Stimulated activated CD4-positive, alpha-beta T cell treated with anti-CD3 and anti-CD28 coated beads, Interleukin-1b, Interleukin-23, amount 100 ng/mL, for 1 hour (primary cell): ENCODE results near the gene SNRNP200.

ENCODE experiments used
- DNase-seq, 2 donors: peaks; one replicate each; pipeline ENCODE4 v3.0.0-alpha.2; 2020; ENCODE audit warnings: low read depth in 2 of 2

SNRNP200 gene

DNA sequence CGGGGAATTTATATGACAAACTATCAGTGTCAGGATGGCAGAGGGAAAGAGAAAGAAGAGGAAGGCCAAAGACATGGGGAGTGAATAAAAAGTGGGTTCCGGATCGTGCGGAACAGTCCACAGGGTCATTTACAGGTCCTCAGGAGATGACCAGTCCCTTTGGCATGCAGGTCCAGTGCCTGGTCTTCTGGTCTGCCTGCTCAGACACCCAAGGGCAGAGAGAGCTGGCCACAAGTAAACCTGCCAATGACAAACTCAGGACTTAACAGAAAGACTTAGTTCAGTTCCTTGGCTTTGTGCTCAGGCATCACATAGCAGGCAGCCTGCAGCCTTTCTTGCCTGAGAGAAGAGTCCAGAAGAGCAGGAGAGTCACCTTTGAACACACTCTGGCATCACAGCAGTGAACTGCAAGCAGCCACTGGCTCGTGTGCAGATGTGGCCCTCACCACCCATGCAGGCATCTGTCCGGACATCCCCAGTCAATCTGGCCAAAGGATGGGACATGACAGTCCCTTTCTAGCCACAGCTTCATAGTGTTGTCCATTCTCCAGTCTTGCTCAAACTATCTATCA lies 53.5 kb downstream of the SNRNP200 start:
- DNase-seq: no peak

DNA sequence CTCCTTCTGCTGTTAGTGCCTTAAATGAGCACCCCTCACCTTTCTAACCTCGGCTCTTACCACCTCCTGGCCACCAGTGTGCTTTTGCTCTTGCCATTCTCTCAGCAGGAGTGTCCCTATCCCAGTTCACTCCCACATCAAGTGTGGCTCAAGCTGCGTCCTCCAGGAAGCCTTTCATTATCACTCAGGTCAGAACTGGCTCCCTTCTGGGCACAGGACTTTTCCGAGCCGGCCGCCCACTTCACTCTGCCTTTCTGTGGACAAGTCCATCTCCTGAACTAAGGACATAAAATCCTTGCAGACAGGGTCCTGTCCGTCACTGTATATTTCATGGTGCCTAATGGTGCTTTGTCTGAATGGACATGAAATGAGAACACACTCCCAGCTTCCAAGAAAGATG lies 55.2 kb downstream of the SNRNP200 start:
- DNase-seq: no peak

DNA sequence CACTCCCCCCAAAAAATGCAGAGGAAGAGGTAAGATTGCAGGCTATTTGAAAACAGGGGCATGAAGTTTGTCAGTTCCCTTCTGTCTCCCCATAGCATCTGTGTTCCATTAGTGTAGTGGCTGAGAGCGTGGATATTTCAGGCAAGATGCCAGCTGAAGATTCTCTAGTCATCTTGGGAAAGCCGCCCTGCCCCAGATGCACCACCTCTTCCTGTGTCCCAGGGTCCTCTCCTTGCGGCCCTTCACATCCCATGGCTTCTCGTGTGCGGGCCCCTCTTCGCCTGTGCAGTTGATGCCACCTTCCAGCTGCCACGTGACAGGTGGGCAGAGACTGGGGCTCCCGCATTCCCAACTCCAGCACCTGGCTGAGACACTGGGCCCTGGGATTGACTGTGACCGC lies 55.7 kb downstream of the SNRNP200 start:
- no peak for DNase-seq

DNA sequence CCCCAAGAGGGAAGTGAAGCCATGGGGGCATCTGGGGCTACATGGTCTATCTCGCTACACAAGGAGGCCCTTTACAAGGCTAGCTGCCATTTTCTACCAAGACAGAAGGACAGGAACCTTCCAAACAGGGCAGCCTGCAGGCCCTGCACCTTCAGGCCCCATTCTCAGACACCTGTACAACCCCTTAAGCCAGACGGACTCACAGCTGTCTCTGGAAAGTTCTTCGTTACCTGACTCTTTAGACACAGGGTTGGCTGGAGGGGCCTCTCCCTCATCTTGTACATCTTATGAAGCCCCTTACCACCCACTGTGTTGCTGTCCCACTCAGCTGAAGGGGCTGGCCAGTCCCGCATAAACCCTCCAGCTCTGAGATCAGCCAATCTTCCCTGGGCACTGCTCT lies 56.7 kb downstream of the SNRNP200 start:
- DNase-seq: no peak

DNA sequence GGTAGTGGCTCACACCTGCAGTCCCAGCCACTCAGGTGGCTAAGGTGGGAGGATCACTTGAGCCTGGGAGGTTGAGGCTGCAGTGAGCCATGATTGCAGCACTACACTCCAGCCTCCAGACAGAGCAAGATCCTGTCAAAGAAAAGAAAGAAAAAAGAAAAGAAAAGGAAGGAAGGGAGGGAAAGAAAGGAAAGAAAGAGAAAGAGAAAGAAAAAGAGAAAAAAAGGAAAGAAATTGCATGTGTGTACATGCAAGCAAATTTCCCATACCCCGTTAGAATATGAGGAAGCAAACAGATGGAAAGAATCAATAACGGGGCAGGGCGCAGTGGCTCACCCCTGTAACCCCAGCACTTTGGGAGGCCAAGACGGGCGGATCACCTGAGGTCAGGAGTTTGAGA lies 57.5 kb downstream of the SNRNP200 start:
- no peak for DNase-seq

DNA sequence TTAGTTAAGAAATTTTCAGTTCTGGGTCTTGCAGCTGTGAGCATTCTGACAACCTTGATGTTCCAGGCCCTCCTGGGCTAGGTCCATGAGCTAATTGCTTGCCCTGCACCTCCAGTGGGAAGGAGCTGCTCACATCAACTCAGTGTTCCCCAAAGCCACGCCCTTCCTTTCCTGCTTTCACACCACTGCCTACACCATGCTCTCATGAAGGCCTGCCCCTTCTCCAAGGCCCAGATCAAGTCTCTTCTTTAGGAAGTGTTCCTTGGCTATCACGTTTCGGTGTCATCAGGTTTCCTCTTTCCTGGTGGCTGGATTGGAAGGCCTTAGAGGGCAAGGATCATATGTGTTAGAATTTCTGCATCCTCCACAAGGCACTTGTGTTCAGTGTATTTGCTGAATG lies 58.3 kb downstream of the SNRNP200 start:
- no peak for DNase-seq

DNA sequence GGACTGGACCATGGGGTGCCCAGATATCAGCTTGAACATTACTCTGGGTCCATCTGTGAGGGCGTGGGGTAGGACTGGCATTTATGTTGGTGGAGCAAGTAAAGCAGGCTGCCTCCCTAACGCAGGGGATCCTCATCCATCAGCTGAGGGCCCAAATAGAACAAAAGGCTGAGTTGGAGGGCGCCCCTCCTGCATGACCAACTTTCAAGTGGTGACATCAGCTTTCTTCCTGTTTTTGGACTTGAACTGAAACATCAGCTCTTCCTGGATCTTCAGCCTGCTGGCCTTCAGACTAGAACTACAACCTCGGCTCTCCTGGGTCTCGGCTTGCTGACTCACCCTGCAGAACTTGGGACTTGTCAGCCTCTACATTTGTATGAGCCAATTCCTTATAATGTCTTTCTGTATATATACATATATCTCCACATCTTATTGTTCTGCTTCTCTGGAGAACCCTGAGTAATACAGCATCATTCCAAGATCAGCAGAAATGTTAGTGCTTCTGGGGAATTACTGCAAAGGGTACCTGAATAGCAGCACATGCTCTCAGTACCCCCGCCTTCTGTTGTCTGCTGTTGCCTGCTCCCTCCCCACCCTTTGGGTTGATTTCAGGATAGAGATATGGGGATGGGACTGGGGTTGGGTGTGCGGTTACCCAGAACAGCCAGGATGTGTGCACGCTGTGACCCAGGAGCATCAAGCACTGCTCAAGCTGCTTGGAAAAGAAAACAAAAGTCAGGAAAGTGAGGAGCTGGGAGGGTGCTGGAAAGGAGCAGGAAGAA lies 59.5 kb downstream of the SNRNP200 start:
- no peak for DNase-seq

DNA sequence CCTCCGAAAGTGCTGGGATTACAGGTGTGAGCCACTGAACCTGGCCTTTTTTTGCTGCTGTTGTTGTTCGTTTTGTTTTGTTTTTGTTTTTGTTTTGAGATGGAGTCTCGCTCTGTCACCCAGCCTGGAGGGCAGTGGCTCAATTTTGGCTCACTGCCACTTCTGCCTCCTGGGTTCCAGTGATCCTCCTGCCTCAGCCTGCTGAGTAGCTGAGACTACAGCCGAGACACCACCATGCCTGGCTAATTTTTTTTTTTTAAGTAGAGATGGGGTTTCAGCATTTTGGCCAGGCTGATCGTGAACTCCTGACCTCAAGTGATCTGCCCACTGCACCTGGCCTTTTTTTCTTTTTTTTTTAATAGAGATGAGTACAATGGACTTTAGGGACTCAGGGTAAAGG lies 61.5 kb downstream of the SNRNP200 start:
- no peak for DNase-seq

DNA sequence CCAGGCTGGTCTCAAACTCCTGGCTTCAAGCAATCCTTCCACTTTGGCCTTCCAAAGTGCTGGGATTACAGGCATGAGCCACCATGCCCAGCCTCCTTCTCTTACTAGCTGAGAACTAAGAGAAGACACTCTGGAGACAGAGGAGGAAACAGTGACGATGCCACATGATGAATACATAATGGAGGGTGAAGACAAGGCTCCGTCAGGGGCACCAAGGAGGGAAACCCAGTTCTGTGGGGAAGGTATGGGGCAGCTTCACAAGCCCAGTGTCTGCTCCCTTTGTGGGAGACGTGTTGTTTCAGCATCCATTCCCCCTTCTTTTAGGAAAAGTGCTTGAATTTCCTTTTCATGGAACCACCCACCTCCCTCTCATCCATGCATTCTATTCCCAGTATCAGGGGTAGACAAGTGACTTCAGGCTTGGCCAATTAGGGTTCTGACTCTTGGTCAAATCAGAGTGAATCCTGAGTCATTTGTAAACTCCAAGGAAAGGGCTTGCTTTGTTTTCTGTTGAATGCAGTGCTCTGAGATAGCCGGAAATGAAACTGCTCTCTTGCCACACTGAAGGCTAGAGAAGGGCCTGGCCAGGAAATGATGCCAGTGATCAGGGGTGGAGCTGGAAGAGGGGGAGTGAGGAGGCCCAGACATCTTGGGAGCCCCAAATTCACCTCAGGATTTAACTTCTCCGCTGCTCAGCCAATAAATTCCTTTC lies 63.3 kb downstream of the SNRNP200 start:
- no peak for DNase-seq

DNA sequence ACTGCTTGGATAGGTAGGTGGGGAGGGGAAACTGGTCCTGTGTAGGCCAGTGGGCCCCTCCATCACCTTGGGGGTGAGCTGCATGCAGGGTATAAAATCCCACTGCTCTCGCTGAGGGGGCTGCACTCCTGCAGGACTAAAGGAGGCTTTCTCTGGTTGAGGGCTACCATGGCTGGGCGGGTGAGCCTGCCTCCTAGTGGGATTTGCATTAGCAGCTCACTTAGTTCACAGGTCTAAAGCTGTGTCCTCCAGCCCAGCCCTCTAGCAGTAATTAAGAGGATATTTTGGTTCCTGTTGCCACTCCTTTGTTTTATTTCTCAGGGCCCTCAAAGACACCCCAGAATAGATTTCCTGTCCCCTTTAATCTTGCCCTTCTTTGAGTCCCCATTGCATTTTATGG lies 64.1 kb downstream of the SNRNP200 start:
- no peak for DNase-seq

DNA sequence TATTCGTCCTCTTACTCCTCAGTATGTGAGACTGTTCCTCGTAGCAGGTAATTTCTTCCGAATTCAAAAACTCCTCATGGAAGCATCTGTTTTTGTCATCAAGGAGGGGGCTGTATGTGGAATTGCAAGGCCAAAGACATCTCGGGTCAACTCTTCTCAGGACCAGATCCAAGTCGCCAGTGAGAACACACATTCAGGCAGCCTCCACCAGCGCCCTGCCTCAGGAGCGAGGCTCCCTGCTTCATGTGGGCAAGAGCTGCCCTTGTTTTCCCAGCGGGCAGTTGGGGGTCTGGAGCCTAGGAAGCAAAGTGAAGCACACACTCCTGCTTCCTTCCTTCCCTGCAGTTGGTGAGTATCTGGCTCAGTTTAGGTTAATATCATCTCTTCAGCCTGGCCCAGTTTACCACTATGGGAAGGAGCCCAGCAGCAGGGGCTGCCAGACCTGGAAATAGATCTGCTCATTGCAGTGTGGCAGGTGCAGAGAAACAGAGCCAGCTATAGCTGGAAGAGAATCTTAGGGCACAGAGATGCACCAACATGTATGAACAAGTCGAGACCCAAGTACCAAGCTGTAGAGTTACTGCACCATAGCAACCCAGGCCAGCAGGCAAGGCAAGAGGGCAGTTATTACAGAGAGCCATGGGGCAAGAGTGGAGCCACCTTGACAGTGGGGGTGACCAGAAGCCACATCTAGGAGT lies 64.9 kb downstream of the SNRNP200 start:
- DNase-seq: no peak

DNA sequence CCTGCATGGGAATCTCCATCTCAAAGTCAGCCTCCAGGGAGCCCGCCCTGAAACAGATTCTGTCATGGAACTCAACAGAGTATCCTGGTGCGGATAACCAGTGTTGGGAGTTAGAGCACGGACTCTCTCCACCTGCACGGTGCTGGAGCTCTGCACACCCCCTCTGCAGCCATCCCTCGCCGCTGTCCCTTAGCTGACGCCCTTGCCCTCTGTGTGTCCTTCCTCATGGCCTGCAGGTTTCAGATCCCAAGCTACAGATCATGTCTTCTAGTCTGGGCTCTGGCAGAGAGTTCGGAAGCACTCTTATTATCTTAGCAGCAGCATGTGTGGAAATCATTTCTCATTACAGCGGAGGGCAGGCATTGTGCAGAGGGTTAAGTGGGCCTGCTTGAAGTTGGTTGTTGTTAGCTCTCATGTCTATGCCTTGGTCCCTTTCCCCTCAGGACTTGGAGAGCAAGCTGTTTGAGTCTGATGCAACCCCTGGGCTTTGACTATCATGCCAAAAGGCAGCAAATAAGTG lies 65.5 kb downstream of the SNRNP200 start:
- no peak for DNase-seq

DNA sequence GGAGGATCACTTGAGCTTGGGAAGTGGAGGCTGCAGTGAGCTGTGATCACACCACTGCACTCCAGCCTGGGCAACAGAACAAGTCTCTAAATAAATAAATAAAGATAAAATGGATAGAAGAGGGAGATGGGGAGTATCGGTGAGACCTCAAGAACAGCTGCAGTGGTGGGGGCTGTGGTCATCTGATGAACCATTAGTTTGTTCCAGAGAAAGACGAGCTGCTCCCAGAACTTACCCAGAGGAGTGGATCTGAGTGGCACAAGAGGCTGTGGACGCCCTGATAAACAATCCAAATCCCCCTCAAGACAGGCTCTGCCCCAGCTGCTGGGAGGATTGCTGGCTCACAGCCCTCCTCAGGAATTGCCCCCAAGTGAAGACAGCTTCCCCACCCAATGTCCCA lies 66.3 kb downstream of the SNRNP200 start:
- no peak for DNase-seq

DNA sequence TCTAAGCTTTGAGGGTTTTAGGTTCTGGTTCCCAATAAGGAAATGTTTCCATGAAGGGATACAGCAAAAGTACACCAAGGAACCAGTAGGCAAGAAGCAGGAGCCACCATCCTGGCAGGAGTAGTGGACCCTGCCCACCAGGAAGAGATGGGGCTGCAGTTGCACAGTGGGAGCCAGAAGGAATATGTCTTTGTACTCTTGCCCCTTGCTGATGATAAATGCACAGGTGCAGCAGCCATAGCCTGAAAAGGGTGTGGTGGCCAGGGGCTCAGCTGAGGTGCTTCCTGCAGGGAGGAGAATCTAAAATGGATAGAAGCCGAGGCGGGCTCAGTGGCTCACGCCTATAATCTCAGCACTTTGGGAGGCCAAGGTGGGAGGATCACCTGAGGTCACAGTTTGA lies 67.1 kb downstream of the SNRNP200 start:
- DNase-seq: no peak

DNA sequence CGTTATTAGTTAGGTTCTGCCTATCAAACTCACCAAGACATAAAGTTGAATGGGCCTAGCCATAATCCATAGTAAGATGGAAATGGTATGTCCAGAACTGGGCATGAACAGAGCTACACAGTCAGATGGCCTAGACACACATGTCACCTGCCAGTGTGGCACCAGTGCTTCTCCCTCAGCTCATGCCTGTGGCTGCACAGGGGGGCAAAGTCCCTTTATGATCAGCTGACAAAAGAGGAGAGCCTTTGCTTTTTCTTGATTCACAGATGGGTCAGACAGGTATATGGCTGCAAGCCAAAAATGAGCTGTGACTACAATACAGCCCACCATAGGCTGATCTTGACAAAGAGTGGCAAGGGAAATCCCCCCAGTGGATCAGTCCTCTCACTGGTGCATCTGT lies 68.5 kb downstream of the SNRNP200 start:
- no peak for DNase-seq

DNA sequence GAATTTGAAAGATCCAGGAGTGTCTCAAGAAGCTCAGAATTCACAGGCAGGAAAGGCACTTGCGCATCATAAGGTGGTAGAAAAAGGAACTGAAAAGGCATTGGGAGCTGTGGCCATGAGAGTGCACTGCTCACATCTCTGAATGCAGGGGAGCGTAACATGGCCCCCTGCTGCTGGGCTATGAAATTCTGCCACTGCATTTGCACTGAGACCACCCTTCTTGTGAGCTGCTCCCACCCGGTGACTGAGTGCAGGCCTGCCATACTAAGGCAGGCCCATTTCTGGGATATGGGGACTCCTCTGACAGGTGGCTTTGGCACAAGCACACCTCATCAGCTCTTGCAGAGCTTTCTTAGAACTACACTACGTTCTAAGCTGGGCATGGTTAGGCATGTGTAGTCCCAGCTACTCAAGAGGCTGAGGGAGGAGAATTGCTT lies 71.4 kb downstream of the SNRNP200 start:
- DNase-seq: no peak

DNA sequence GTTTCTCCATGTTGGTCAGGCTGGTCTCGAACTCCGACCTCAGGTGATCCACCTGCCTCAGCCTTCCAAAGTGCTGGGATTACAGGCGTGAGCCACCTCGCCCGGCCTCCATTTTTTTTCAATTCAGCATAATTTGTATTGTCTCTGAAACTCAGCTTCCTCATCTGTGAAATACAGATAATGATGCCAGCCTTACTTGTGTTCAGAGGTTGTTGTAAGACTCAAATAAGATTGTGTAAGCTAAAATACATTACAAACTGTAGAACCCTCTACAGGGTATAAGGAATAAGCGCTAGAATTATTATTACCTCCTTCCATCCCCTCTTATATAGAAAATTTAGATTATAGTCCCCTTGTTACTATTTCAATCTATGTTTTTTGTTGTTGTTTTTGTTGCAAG lies 71.9 kb downstream of the SNRNP200 start:
- no peak for DNase-seq

DNA sequence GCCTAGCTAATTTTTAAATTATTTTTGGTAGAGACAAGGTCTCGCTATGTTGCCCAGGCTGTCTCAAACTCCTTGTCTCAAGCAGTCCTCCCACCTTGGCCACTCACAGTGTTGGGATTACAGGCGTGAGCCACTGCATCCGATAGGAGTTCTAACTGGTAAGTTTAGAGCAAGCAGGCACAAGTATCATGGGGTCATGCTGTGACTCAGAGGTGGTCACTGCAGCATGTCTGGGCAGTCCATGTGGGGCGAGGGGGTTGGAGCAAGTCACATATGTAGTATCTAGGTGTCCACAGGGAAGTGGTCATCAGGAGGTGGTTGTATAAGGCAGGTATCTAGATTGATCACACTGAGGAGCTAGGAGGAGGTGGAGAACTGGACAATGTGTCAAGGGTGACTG lies 74.0 kb downstream of the SNRNP200 start:
- no peak for DNase-seq

DNA sequence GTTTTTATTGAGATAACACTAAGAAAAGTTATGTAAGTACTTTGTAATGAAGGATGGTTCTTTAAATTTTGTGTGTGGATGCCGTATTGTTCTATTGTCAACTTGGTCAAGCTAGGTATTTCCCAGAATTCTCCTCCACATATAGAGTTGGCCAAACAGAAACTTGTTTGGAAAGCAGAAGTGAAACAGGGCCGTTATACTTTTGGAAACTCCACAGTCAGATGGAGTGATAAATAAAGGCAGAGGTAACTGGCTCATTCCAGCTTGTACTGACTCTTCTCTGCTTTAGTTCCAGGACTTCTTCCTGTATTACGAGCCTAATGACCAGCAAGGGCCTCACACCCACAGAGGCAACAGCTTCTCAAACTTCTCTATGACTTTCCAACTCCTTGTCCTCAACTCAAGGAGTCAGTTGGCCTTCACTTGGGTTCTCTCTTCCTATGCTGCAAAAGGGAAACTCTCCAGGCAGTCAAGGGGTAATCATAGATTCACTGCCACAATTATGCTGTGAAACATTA lies 80.3 kb downstream of the SNRNP200 start:
- DNase-seq: no peak
